H54 (cell line): Measurements from ENCODE around the gene ARID1B.

Experiments used
- DNase-seq: peaks from one replicate; pipeline ENCODE4 v3.0.0; 2011; ENCODE audit warnings: low spot score, mixed read lengths; ENCODE audit not compliant: insufficient read length
- FAIRE-seq: peaks from 3 replicates; lab custom pipeline; 2011; peaks lifted over from hg19 to GRCh38; lab: Jason Lieb, UNC
- POLR2A ChIP-seq: IDR thresholded peaks from 2 replicates; pipeline ENCODE4 v1.6.1; 2011; ENCODE audit warnings: low read depth, mild to moderate bottlenecking, low read length

Gene ARID1B

GRCh38 chr6:156956286-156956685 is 179.1 kb downstream of the ARID1B start:
- TF ChIP-seq POLR2A = no peak
- no peak for FAIRE-seq
- no peak for DNase-seq

DNA sequence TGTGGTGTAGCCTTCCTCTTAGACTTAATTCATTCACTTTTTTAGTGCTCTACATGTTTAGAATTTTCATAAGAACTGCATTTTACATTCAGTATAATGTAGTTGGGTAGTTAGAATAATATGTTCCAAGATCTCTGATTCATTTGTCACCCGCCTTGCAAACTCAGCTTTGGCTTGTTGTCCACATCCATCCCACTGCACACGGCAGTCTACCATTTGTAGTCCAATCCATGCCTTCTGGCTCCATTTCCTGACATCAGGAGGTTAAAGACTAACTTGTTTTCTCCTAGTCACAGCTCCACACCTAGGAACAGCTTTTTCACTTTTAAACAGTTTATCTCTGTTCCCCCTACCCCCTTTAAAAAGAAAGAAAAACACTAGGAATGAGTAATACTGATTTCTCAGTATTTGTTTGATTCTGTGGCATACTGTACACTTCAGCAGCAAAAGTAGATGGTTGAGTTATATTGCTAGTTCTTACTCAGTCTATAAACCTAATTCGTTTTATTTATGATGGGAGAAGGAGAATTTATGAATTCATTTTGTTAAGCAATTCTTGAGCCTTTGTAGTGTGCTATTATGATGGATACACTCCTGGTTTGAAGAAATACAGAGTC is 180.9 kb downstream of the ARID1B start:
- TF ChIP-seq POLR2A = no peak
- no peak for FAIRE-seq
- no peak for DNase-seq

- no peak for TF ChIP-seq POLR2A
- FAIRE-seq (no peak), DNase-seq (no peak)
Observed at GRCh38 chr6:156960525-156960924, 183.3 kb downstream of the ARID1B start.

DNA sequence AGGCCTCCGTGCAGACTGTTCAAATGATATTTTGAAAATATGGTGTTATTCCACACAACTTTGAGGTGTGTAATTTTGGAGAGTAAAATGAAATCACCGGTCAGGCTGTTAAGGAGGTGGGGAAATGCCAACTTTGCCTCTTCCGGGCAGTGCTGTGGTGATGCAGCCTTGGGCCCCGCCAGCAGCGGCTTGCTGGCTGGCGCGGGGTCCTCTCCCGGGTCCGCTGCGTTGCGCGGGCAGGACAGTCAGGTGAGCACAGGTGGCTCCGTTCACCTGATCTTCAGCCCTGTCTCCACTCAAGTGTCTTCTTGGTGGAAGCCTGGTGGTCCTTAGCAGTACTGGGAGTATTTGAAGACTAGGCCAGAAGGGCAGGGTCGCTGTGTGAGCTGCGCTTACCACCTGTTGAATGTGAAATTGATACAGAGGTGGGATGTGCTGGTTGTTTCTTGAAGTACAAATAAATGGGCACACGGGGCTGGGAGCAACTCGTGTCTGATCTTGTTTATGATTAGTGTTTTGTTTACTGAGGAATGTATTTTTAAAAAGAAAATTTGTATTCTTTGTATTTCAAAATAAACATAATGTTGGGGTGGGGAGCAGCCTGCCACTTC is 184.2 kb downstream of the ARID1B start:
- FAIRE-seq = no peak
- TF ChIP-seq POLR2A = no peak

GRCh38 chr6:156963712-156964700 is 186.8 kb downstream of the ARID1B start:
- no peak for TF ChIP-seq POLR2A

More for the DNA sequence above, 184.2 kb downstream of the ARID1B start:
- DNase-seq = no peak

GRCh38 chr6:156967852-156968251 is 190.7 kb downstream of the ARID1B start:
- no peak for FAIRE-seq
- DNase-seq = no peak
- TF ChIP-seq POLR2A = no peak

More at GRCh38 chr6:156963712-156964700, 186.8 kb downstream of the ARID1B start:
- FAIRE-seq = peak; percentile 11
- DNase-seq = no peak

GRCh38 chr6:156969233-156969632 is 192.1 kb downstream of the ARID1B start:
- no peak for FAIRE-seq
- no peak for DNase-seq
- TF ChIP-seq POLR2A = no peak

- DNase-seq = no peak
- FAIRE-seq = no peak
- no peak for TF ChIP-seq POLR2A
Observed at GRCh38 chr6:156970595-156971112, 193.5 kb downstream of the ARID1B start.

GRCh38 chr6:156971153-156971885 is 194.1 kb downstream of the ARID1B start:
- FAIRE-seq (no peak), DNase-seq (no peak)
- TF ChIP-seq POLR2A = no peak

- DNase-seq = no peak
- no peak for TF ChIP-seq POLR2A
- no peak for FAIRE-seq
Observed at GRCh38 chr6:156972145-156972544, 195.0 kb downstream of the ARID1B start.

DNA sequence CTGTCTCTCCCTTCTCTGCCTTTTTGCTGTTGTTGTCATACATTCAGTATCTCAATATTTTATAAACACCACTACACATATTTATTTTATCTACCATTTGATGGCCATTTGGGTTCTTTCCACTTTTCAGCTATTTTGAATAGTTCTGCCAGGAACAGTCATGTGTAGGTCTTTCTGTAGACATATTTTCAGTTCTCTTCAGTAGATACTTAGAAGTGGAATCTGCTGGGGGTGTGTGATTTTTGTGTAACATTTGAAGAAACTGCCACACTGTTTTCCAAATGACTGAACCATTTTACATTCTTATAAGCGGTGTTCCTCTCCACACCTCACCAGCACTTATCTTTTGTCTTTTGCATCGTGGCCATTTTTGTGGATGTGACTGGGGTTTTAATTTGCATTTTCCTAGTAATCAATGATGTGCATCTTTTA is 197.7 kb downstream of the ARID1B start:
- no peak for DNase-seq
- FAIRE-seq = no peak

GRCh38 chr6:156975414-156975813 is 198.2 kb downstream of the ARID1B start:
- FAIRE-seq (no peak), DNase-seq (no peak)
- no peak for TF ChIP-seq POLR2A

More for the DNA sequence above, 197.7 kb downstream of the ARID1B start:
- no peak for TF ChIP-seq POLR2A
